H9 (cell line): ENCODE measurements around the gene RGS14. TPM values are rescaled to one million over a fixed set of nuclear protein-coding genes. Genes with fewer than 3 reads are reported as not detected.

Experiments used
- DNase-seq: peaks from one replicate; pipeline ENCODE4 v3.0.0-alpha.2; 2017
- H2AFZ ChIP-seq: one replicate; pipeline ENCODE4 v1.6.1; 2013; ENCODE audit warnings: mild to moderate bottlenecking, low read length, control low read depth, moderate library complexity
- H2AK5ac ChIP-seq: 2 replicates; pipeline ENCODE4 v1.6.1; 2013; ENCODE audit warnings: low read length, control low read depth, mixed read lengths; ENCODE audit not compliant: insufficient read length
- H2BK120ac ChIP-seq: one replicate; pipeline ENCODE4 v1.6.1; 2013; ENCODE audit warnings: low read depth, mild to moderate bottlenecking, low read length, control low read depth, inconsistent platforms; ENCODE audit not compliant: poor library complexity, severe bottlenecking
- H2BK12ac ChIP-seq: 2 replicates; pipeline ENCODE4 v1.6.1; 2013; ENCODE audit warnings: low read length, control low read depth, mixed read lengths, low read depth; ENCODE audit not compliant: insufficient read length
- H2BK15ac ChIP-seq: 2 replicates; pipeline ENCODE4 v1.6.1; 2013; ENCODE audit warnings: low read depth, low read length, control low read depth
- H2BK20ac ChIP-seq: one replicate; pipeline ENCODE4 v1.6.1; 2013; ENCODE audit warnings: low read depth, mild to moderate bottlenecking, low read length, control low read depth, inconsistent platforms; ENCODE audit not compliant: poor library complexity, severe bottlenecking
- H2BK5ac ChIP-seq: 2 replicates; pipeline ENCODE4 v1.6.1; 2013; ENCODE audit warnings: low read length, control low read depth, mixed read lengths; ENCODE audit not compliant: insufficient read length
- H3K14ac ChIP-seq: 2 replicates; pipeline ENCODE4 v1.6.1; 2013; ENCODE audit warnings: low read length, control low read depth; ENCODE audit not compliant: insufficient read depth
- H3K18ac ChIP-seq: 2 replicates; pipeline ENCODE4 v1.6.1; 2013; ENCODE audit warnings: low read depth, mild to moderate bottlenecking, mixed read lengths, low read length, control low read depth; ENCODE audit not compliant: insufficient read length
- H3K23ac ChIP-seq: 2 replicates; pipeline ENCODE4 v1.6.1; 2013; ENCODE audit warnings: low read length, control low read depth, mixed read lengths, low read depth; ENCODE audit not compliant: insufficient read length
- H3K23me2 ChIP-seq: 2 replicates; pipeline ENCODE4 v1.6.1; 2013; ENCODE audit warnings: low read depth, mild to moderate bottlenecking, mixed read lengths, low read length, control low read depth; ENCODE audit not compliant: insufficient read length, poor library complexity, severe bottlenecking
- H3K27ac ChIP-seq: 2 replicates; pipeline ENCODE4 v1.5.1; 2013; ENCODE audit warnings: low read length, control low read depth, mixed read lengths, low read depth; ENCODE audit not compliant: insufficient read length
- H3K27me3 ChIP-seq: 2 replicates; pipeline ENCODE4 v1.6.1; 2013; ENCODE audit warnings: low read length, control low read depth, inconsistent platforms; ENCODE audit not compliant: insufficient read depth
- H3K4ac ChIP-seq: 2 replicates; pipeline ENCODE4 v1.6.1; 2013; ENCODE audit warnings: low read depth, mild to moderate bottlenecking, control low read depth, inconsistent platforms, low read length, moderate library complexity
- H3K4me1 ChIP-seq: 2 replicates; pipeline ENCODE4 v1.6.1; 2013; ENCODE audit warnings: low read length, control low read depth, inconsistent platforms; ENCODE audit not compliant: insufficient read depth
- H3K4me2 ChIP-seq: 2 replicates; pipeline ENCODE4 v1.6.1; 2013; ENCODE audit warnings: low read length, control low read depth, mixed read lengths; ENCODE audit not compliant: insufficient read length, insufficient read depth
- H3K56ac ChIP-seq: 2 replicates; pipeline ENCODE4 v1.6.1; 2013; ENCODE audit warnings: low read depth, mild to moderate bottlenecking, mixed read lengths, low read length, control low read depth; ENCODE audit not compliant: insufficient read length
- H3K79me1 ChIP-seq: 2 replicates; pipeline ENCODE4 v1.6.1; 2013; ENCODE audit warnings: low read depth, mild to moderate bottlenecking, moderate library complexity, low read length, control low read depth, inconsistent platforms; ENCODE audit not compliant: insufficient read depth, poor library complexity, severe bottlenecking
- H3K79me2 ChIP-seq: 2 replicates; pipeline ENCODE4 v1.6.1; 2013; ENCODE audit warnings: low read length, control low read depth, inconsistent platforms; ENCODE audit not compliant: insufficient read depth
- H3K9ac ChIP-seq: 2 replicates; pipeline ENCODE4 v1.6.1; 2013; ENCODE audit warnings: low read length, control low read depth, mixed read lengths; ENCODE audit not compliant: insufficient read length; ENCODE audit errors: extremely low read depth
- H3K9me3 ChIP-seq: one replicate; pipeline ENCODE4 v1.6.1; 2013; ENCODE audit warnings: low read depth, low read length, inconsistent platforms; ENCODE audit not compliant: control insufficient read depth
- H3T11ph ChIP-seq: one replicate; pipeline ENCODE4 v1.6.1; 2013; ENCODE audit warnings: mild to moderate bottlenecking, low read length, control low read depth, inconsistent platforms
- H4K20me1 ChIP-seq: one replicate; pipeline ENCODE4 v1.6.1; 2013; ENCODE audit not compliant: control insufficient read depth, insufficient read length, insufficient read depth
- H4K5ac ChIP-seq: 2 replicates; pipeline ENCODE4 v1.6.1; 2013; ENCODE audit warnings: low read depth, mild to moderate bottlenecking, mixed read lengths, low read length, control low read depth; ENCODE audit not compliant: insufficient read length
- H4K8ac ChIP-seq: replicated peaks from 2 replicates; pipeline ENCODE4 v1.6.1; 2013; ENCODE audit warnings: low read length, control low read depth, mixed read lengths, low read depth; ENCODE audit not compliant: insufficient read length
- H4K91ac ChIP-seq: 2 replicates; pipeline ENCODE4 v1.6.1; 2013; ENCODE audit warnings: low read depth, mild to moderate bottlenecking, moderate library complexity, mixed read lengths, low read length, control low read depth; ENCODE audit not compliant: insufficient read length
- H3K27ac Mint-ChIP-seq, 3 experiments: 2 replicates in 2 of 3; 3 replicates in 1 of 3; pipeline ENCODE4 v1.8.0; 2020 to 2021; ENCODE audit warnings: mixed read lengths in 3 of 3, mild to moderate bottlenecking in 1 of 3, moderate library complexity in 1 of 3
- H3K27me3 Mint-ChIP-seq: 2 replicates; pipeline ENCODE4 v1.8.0; 2021; ENCODE audit warnings: low read depth, mild to moderate bottlenecking, moderate library complexity, mixed read lengths
- H3K36me3 Mint-ChIP-seq, 3 experiments: 2 replicates in 2 of 3; 3 replicates in 1 of 3; pipeline ENCODE4 v1.8.0; 2020 to 2021; ENCODE audit warnings: low read depth in 3 of 3, mixed read lengths in 3 of 3; ENCODE audit not compliant: insufficient read depth in 1 of 3
- H3K4me1 Mint-ChIP-seq, 2 experiments: 2 replicates each; pipeline ENCODE4 v1.8.0; 2020; ENCODE audit warnings: mixed read lengths in 2 of 2
- H3K4me3 Mint-ChIP-seq, 2 experiments: 2 replicates in 1 of 2; 3 replicates in 1 of 2; pipeline ENCODE4 v1.8.0; 2020 to 2021; ENCODE audit warnings: mild to moderate bottlenecking in 2 of 2, mixed read lengths in 2 of 2, moderate library complexity in 1 of 2
- H3K9me3 Mint-ChIP-seq, 2 experiments: 2 replicates in 1 of 2; 3 replicates in 1 of 2; pipeline ENCODE4 v1.8.0; 2020; ENCODE audit warnings: mild to moderate bottlenecking in 2 of 2, mixed read lengths in 2 of 2, moderate library complexity in 1 of 2
- WGBS: extraction: QIAGEN DNeasy Blood & Tissue Kit; methylation state at CpG from one replicate; pipeline ENCODE4 v1.1.7; 2013; ENCODE audit warnings: missing lambda C conversion rate, low lambda C conversion rate, mixed read lengths; ENCODE audit not compliant: insufficient read length; ENCODE audit errors: extremely low coverage; 5-methylcytosine and 5-hydroxymethylcytosine counted together
- total RNA-seq: library from RNA; stranded (reverse); gene quantifications from 2 replicates; pipeline ENCODE4 v1.2.1, GENCODE V29; 2021
- TF ChIP-seq, protein P1 (sequence below): fragments of 200-600 bp; sonication (generic); conservative IDR thresholded peaks from 3 replicates; pipeline ENCODE4 v1.8.0; 2021; ENCODE audit warnings: antibody characterized with exemption, mild to moderate bottlenecking

RGS14 gene
- total RNA-seq, 1 experiment from 2014 or later: 12.3 TPM

GRCh38 chr5:177376107-177376506 is 18.4 kb downstream of the RGS14 start:
- Mint-ChIP-seq H3K36me3 (peaks cover 0 to 12% (median 0%) of the 10 kb centered on the region in 3 experiments; a peak in 4 of 7 replicates), H3K27me3 (peaks cover 11% of the 10 kb centered on the region), H3K4me1 (peaks cover 21 to 35% of the 10 kb centered on the region in 2 experiments), H3K27ac (no peak overlapping the region), H3K9me3 (no peaks in the 10 kb centered on the region), H3K4me3 (no peak overlapping the region)
- no peak overlapping the region for H2BK120ac ChIP-seq
- H3K79me2 ChIP-seq: no peaks in the 10 kb centered on the region
- H4K5ac ChIP-seq: no peak overlapping the region
- H4K8ac ChIP-seq: no peak overlapping the region
- H2BK12ac ChIP-seq: no peak overlapping the region
- no peak overlapping the region for H3K23ac ChIP-seq
- DNase-seq: no peak
- H3K18ac ChIP-seq: no peak overlapping the region
- peaks cover 3% of the 10 kb centered on the region for H3K23me2 ChIP-seq
- no peak overlapping the region for H2AK5ac ChIP-seq
- H2BK20ac ChIP-seq: no peak overlapping the region
- TF ChIP-seq, protein P1, sequence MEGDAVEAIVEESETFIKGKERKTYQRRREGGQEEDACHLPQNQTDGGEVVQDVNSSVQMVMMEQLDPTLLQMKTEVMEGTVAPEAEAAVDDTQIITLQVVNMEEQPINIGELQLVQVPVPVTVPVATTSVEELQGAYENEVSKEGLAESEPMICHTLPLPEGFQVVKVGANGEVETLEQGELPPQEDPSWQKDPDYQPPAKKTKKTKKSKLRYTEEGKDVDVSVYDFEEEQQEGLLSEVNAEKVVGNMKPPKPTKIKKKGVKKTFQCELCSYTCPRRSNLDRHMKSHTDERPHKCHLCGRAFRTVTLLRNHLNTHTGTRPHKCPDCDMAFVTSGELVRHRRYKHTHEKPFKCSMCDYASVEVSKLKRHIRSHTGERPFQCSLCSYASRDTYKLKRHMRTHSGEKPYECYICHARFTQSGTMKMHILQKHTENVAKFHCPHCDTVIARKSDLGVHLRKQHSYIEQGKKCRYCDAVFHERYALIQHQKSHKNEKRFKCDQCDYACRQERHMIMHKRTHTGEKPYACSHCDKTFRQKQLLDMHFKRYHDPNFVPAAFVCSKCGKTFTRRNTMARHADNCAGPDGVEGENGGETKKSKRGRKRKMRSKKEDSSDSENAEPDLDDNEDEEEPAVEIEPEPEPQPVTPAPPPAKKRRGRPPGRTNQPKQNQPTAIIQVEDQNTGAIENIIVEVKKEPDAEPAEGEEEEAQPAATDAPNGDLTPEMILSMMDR: no peak
- no peak overlapping the region for H3K4ac ChIP-seq
- H3K56ac ChIP-seq: no peak overlapping the region
- no peak overlapping the region for H4K91ac ChIP-seq
- H3K9ac ChIP-seq: no peak overlapping the region
- no peaks in the 10 kb centered on the region; the same call in 1 of the 2 replicates for H3K4me1 ChIP-seq
- no peaks in the 10 kb centered on the region for H3K9me3 ChIP-seq
- no peak overlapping the region for H3K27ac ChIP-seq
- no peak overlapping the region for H3K4me2 ChIP-seq
- no peak overlapping the region for H3K14ac ChIP-seq
- H3T11ph ChIP-seq: no peak overlapping the region
- no peak overlapping the region for H2BK15ac ChIP-seq
- WGBS: no CpG with 5 or more reads among the region's 11 CpGs
- H3K79me1 ChIP-seq: no peaks in the 10 kb centered on the region
- H2BK5ac ChIP-seq: no peak overlapping the region
- no peaks in the 10 kb centered on the region for H4K20me1 ChIP-seq
- H3K27me3 ChIP-seq: no peaks in the 10 kb centered on the region
- H2AFZ ChIP-seq: no peak overlapping the region
